HEK293 (cell line): Measurements from ENCODE around the gene HPSE2.

Experiments used
- CTCF ChIA-PET: fragments of 350-600 bp; formaldehyde crosslinking; extraction: SDS; loops from one replicate; lab custom pipeline; 2021; ENCODE audit warnings: antibody characterized with exemption; lab: Yijun Ruan, JAX
- POLR2A ChIA-PET: fragments of 300-600 bp; formaldehyde crosslinking; extraction: SDS; loops from one replicate; lab custom pipeline; 2020; ENCODE audit warnings: antibody characterized with exemption, inconsistent platforms; lab: Yijun Ruan, JAX
- H3K27ac ChIP-seq: fragments of 200-500 bp; sonication (Bioruptor generic); 2 replicates; pipeline ENCODE4 v1.5.1; 2014; ENCODE audit warnings: low read depth, low read length, control low read depth, inconsistent platforms; ENCODE audit errors: extremely low read depth
- H3K36me3 ChIP-seq, 2 experiments: fragments of 200-500 bp in 1 of 2; sonication (Bioruptor generic) in 1 of 2; 1 replicate in 1 of 2; 2 replicates in 1 of 2; pipeline ENCODE4 v1.5.1; 2014 to 2017; ENCODE audit warnings: inconsistent platforms in 2 of 2, low read length in 2 of 2; ENCODE audit not compliant: control insufficient read depth in 2 of 2, insufficient read depth in 1 of 2
- H3K4me1 ChIP-seq: fragments of 200-500 bp; sonication (Bioruptor generic); 2 replicates; pipeline ENCODE4 v1.5.1; 2014; ENCODE audit warnings: mild to moderate bottlenecking, low read length, inconsistent platforms; ENCODE audit not compliant: control insufficient read depth, insufficient read depth
- H3K4me3 ChIP-seq: 2 replicates; pipeline ENCODE4 v1.5.1; 2011; ENCODE audit warnings: low read depth, mild to moderate bottlenecking, control low read depth, low read length, moderate library complexity
- H3K9me3 ChIP-seq: fragments of 200-500 bp; sonication (Bioruptor generic); 2 replicates; pipeline ENCODE4 v1.5.1; 2014; ENCODE audit warnings: low read depth, low read length, inconsistent platforms; ENCODE audit not compliant: control insufficient read depth, insufficient read depth
- OSR2 ChIP-seq: fragments of 450-650 bp; formaldehyde crosslinking; IDR thresholded peaks from 2 replicates; pipeline ENCODE4 v1.5.1; 2016; ENCODE audit warnings: missing biosample characterization, missing genetic modification characterization
- ZBTB17 ChIP-seq: fragments of 450-650 bp; formaldehyde crosslinking; IDR thresholded peaks from 2 replicates; pipeline ENCODE4 v1.5.1; 2016; ENCODE audit warnings: missing biosample characterization, missing genetic modification characterization
- ZNF114 ChIP-seq: fragments of 450-650 bp; formaldehyde crosslinking; IDR thresholded peaks from 2 replicates; pipeline ENCODE4 v1.5.0; 2017; ENCODE audit warnings: missing biosample characterization, missing genetic modification characterization
- ZNF175 ChIP-seq: fragments of 450-650 bp; formaldehyde crosslinking; IDR thresholded peaks from 2 replicates; pipeline ENCODE4 v1.5.1; 2016; ENCODE audit warnings: missing biosample characterization, missing genetic modification characterization
- ZNF202 ChIP-seq: fragments of 450-650 bp; formaldehyde crosslinking; IDR thresholded peaks from 2 replicates; pipeline ENCODE4 v1.5.1; 2016; ENCODE audit warnings: missing biosample characterization, missing genetic modification characterization, borderline replicate concordance
- ZNF274 ChIP-seq, 2 experiments: fragments of 200-500 bp in 1 of 2; fragments of 450-650 bp in 1 of 2; sonication (Bioruptor generic) in 1 of 2; formaldehyde crosslinking in 1 of 2; IDR thresholded peaks; 2 replicates each; pipeline versions ENCODE4 v1.5.1 to v1.6.1; 2014 to 2016; ENCODE audit warnings: borderline replicate concordance in 1 of 2, inconsistent platforms in 1 of 2, low read length in 1 of 2, missing biosample characterization in 1 of 2, missing genetic modification characterization in 1 of 2
- ZNF292 ChIP-seq: fragments of 450-650 bp; formaldehyde crosslinking; IDR thresholded peaks from 2 replicates; pipeline ENCODE4 v1.5.1; 2016; ENCODE audit warnings: low read depth, missing biosample characterization, missing genetic modification characterization, borderline replicate concordance
- ZNF426 ChIP-seq: fragments of 450-650 bp; formaldehyde crosslinking; IDR thresholded peaks from 2 replicates; pipeline ENCODE4 v1.5.1; 2017; ENCODE audit warnings: missing biosample characterization, missing genetic modification characterization, mild to moderate bottlenecking, inconsistent platforms, moderate library complexity
- ZNF621 ChIP-seq: fragments of 450-650 bp; formaldehyde crosslinking; IDR thresholded peaks from 2 replicates; pipeline ENCODE4 v1.5.1; 2017; ENCODE audit warnings: missing biosample characterization, missing genetic modification characterization
- ZNF623 ChIP-seq: fragments of 450-650 bp; formaldehyde crosslinking; IDR thresholded peaks from 2 replicates; pipeline ENCODE4 v1.5.1; 2016; ENCODE audit warnings: missing biosample characterization, missing genetic modification characterization
- ZNF624 ChIP-seq: fragments of 450-650 bp; formaldehyde crosslinking; IDR thresholded peaks from 2 replicates; pipeline ENCODE4 v1.5.1; 2017; ENCODE audit warnings: missing biosample characterization, missing genetic modification characterization
- TF ChIP-seq, protein P1 (sequence below): fragments of 450-650 bp; formaldehyde crosslinking; IDR thresholded peaks from 2 replicates; pipeline ENCODE4 v1.5.1; 2016; ENCODE audit warnings: missing biosample characterization, missing genetic modification characterization
- TF ChIP-seq, protein P2 (sequence below): fragments of 450-650 bp; formaldehyde crosslinking; IDR thresholded peaks from 2 replicates; pipeline ENCODE4 v1.5.1; 2017; ENCODE audit warnings: missing biosample characterization, missing genetic modification characterization
- TF ChIP-seq, protein P3 (sequence below): fragments of 450-650 bp; formaldehyde crosslinking; IDR thresholded peaks from 2 replicates; pipeline ENCODE4 v1.5.1; 2016; ENCODE audit warnings: missing biosample characterization, missing genetic modification characterization

Gene HPSE2

DNA sequence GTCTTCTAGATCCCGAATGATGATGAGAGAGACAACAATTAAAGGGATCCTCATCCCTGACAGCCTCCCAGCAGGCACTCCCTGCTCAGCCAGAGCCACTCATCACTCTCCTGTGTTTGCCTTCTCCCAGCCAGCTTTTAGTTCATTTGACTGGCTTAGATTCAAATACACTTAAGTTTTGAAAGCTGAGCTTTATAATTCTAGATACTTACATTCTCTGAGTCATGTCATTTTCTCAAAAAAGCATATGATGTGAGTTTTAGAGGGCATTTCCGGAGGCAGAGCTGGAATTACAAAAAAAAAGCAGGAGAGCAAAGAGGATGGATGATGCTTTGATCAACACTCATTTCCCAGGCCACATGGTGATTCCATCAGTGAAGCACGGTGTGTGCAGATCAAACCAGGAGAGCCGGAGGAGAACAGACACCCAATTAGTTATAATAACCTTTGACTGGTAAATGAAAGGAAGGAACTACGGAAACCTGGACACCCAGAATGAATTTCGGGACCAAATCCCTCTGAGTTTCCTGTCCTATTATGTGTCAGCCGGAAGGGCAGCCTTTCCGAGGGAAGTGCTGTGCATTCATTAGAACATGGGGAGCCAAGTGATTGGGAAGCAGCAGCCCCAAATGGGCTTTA is 707.4 kb downstream of the HPSE2 start:
- ChIA-PET CTCF (no interaction called here), POLR2A (no interaction called here)
- Histone ChIP-seq H3K4me1 (no peaks in the 10 kb centered on the region), H3K9me3 (no peaks in the 10 kb centered on the region), H3K36me3 (no peaks in the 10 kb centered on the region), H3K4me3 (no peak overlapping the region), H3K27ac (no peak overlapping the region)
- 0 out of 2 replicates have a peak, but pooled peaks have one; percentile 24 for TF ChIP-seq ZBTB17
- TF ChIP-seq, protein P1, sequence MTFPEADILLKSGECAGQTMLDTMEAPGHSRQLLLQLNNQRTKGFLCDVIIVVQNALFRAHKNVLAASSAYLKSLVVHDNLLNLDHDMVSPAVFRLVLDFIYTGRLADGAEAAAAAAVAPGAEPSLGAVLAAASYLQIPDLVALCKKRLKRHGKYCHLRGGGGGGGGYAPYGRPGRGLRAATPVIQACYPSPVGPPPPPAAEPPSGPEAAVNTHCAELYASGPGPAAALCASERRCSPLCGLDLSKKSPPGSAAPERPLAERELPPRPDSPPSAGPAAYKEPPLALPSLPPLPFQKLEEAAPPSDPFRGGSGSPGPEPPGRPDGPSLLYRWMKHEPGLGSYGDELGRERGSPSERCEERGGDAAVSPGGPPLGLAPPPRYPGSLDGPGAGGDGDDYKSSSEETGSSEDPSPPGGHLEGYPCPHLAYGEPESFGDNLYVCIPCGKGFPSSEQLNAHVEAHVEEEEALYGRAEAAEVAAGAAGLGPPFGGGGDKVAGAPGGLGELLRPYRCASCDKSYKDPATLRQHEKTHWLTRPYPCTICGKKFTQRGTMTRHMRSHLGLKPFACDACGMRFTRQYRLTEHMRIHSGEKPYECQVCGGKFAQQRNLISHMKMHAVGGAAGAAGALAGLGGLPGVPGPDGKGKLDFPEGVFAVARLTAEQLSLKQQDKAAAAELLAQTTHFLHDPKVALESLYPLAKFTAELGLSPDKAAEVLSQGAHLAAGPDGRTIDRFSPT: no peak

DNA sequence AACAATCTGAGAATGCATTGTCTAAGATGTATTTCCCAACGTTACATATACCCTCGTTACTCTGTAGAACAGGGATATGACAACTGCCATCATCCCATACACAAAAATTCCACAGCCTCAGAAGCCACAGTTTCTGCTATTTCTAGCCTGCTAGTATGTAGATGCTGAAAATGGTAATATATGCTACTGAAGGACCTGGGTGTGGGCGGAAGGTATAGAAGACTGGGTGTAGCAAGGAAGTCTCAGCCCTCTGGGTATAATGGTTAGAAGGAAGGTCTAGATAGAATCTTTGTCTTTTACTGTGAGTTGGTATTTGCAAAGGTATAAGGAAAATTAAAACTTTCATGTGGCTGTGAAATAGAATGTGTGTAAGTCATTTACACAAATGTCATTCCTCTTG is 709.7 kb downstream of the HPSE2 start:
- H3K36me3 ChIP-seq: no peaks in the 10 kb centered on the region
- H3K27ac ChIP-seq: no peak overlapping the region
- no peaks in the 10 kb centered on the region for H3K4me1 ChIP-seq
- no peak for TF ChIP-seq ZNF175
- TF ChIP-seq, protein P2, sequence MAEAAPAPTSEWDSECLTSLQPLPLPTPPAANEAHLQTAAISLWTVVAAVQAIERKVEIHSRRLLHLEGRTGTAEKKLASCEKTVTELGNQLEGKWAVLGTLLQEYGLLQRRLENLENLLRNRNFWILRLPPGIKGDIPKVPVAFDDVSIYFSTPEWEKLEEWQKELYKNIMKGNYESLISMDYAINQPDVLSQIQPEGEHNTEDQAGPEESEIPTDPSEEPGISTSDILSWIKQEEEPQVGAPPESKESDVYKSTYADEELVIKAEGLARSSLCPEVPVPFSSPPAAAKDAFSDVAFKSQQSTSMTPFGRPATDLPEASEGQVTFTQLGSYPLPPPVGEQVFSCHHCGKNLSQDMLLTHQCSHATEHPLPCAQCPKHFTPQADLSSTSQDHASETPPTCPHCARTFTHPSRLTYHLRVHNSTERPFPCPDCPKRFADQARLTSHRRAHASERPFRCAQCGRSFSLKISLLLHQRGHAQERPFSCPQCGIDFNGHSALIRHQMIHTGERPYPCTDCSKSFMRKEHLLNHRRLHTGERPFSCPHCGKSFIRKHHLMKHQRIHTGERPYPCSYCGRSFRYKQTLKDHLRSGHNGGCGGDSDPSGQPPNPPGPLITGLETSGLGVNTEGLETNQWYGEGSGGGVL: no peak
- TF ChIP-seq, protein P3, sequence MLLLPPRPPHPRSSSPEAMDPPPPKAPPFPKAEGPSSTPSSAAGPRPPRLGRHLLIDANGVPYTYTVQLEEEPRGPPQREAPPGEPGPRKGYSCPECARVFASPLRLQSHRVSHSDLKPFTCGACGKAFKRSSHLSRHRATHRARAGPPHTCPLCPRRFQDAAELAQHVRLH (tag by site-specific recombination): no peak
- no peak for TF ChIP-seq ZNF274 (IDR thresholded peaks at IDR 0.05; ENCODE audit: low read length)
- no peak for TF ChIP-seq ZNF274 (tag by site-specific recombination; IDR thresholded peaks at IDR 0.05; ENCODE audit: borderline replicate concordance)
- no peak for TF ChIP-seq ZNF623 (tag by site-specific recombination)
- no peak for TF ChIP-seq ZNF426 (tag by site-specific recombination)
- TF ChIP-seq ZNF114 (tag by site-specific recombination): no peak
- no peak for TF ChIP-seq OSR2 (tag by site-specific recombination)
- no peak for TF ChIP-seq ZNF202 (tag by site-specific recombination)
- ChIA-PET POLR2A (no interaction called here), CTCF (interaction anchor here (0.6 kb wide), 1 partner anchor 117 kb away, joined by 3 read pairs; no protein-coding TSS in a partner anchor)
- no peak overlapping the region for H3K4me3 ChIP-seq
- no peaks in the 10 kb centered on the region for H3K9me3 ChIP-seq

DNA sequence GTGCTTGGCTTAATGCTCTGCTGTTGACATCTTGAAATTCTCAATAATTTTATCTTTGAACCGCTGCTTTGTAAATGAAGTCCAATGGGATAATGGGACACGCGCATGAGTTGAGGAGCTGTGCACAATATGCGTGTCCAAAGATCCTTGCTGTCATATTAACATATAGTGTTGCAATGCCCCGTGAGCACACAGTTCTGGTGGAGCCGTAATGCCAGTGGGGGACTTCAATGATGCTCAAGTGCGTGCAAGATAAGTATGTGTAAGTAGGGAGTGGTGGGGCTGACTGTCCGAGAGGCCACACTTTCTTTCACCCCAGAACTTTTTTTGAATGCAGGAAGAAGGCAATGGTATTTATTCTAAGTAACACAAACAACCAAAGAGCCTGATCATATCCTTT is 711.5 kb downstream of the HPSE2 start:
- Histone ChIP-seq H3K27ac (no peak overlapping the region), H3K4me3 (no peak overlapping the region), H3K36me3 (no peaks in the 10 kb centered on the region), H3K4me1 (no peaks in the 10 kb centered on the region), H3K9me3 (no peaks in the 10 kb centered on the region)
- ChIA-PET POLR2A (no interaction called here), CTCF (interaction anchor here (1.2 kb wide), 1 partner anchor 57 kb away, joined by 4 read pairs; no protein-coding TSS in a partner anchor)
- TF ChIP-seq ZNF621 (tag by site-specific recombination): no peak
- TF ChIP-seq, all 188 proteins: peak for 0

- ChIA-PET POLR2A (no interaction called here), CTCF (no interaction called here)
- TF ChIP-seq ZNF292 (tag by site-specific recombination): no peak
- no peak for TF ChIP-seq ZNF624 (tag by site-specific recombination)
Observed at GRCh38 chr10:98519841-98520240, 715.8 kb downstream of the HPSE2 start.

More at GRCh38 chr10:98519841-98520240, 715.8 kb downstream of the HPSE2 start:
- H3K36me3 ChIP-seq: no peaks in the 10 kb centered on the region
- no peak overlapping the region for H3K27ac ChIP-seq
- no peaks in the 10 kb centered on the region for H3K9me3 ChIP-seq
- no peaks in the 10 kb centered on the region for H3K4me1 ChIP-seq
- H3K4me3 ChIP-seq: no peak overlapping the region
